Measurements from ENCODE around the gene GSTM1. TPM values are rescaled to one million over a fixed set of nuclear protein-coding genes. Genes with fewer than 3 reads are reported as not detected.

The GSTM1 gene
- total and polyA plus RNA-seq, 10 of the 15 experiments (the other 5 are each of a cell fraction or from before 2014, with no cell fraction given) = 16.0 to 75.6 (median 46.4) TPM

- RAD21 ChIA-PET (ENCODE audit: unreplicated experiment) = interaction anchor here (0.9 kb wide), 1 partner anchor 266 kb away, joined by 4 read pairs; the partner anchor contains the start of gene AHCYL1
- Histone ChIP-seq H3K4me2 (ENCODE audit: control insufficient read depth, insufficient read depth) (no peak overlapping the region), H3K9ac (ENCODE audit: control insufficient read depth, insufficient read depth, low read length) (no peak overlapping the region), H2AFZ (ENCODE audit: control insufficient read depth, low read depth, low read length) (no peak overlapping the region), H3K4me1 (ENCODE audit: control insufficient read depth, insufficient read depth, low read length) (peaks cover 11% of the 10 kb centered on the region), H3K36me3 (ENCODE audit: control insufficient read depth in 2 of 2, insufficient read depth in 2 of 2, low read length in 1 of 2) (no peaks in the 10 kb centered on the region), H3K27ac (ENCODE audit: control insufficient read depth, insufficient read depth) (no peak overlapping the region), H3K27me3 (replicated peaks in 1 of 2; ENCODE audit: control insufficient read depth in 2 of 2, insufficient read depth in 2 of 2, low read length in 1 of 2) (no peaks in the 10 kb centered on the region), H3K79me2 (ENCODE audit: control insufficient read depth, insufficient read depth, low read length) (no peaks in the 10 kb centered on the region), H4K20me1 (ENCODE audit: control insufficient read depth, insufficient read depth) (no peaks in the 10 kb centered on the region), H3K9me3 (replicated peaks; ENCODE audit: control insufficient read depth, insufficient read depth, low read length) (no peaks in the 10 kb centered on the region; the same call in 2 of the 3 replicates), H3K4me3 (no peak overlapping the region)
- FAIRE-seq (no peak), DNase-seq (ENCODE audit: low read depth, low spot score) (no peak), ATAC-seq (peak; percentile 28; the same call in 2 of the 3 replicates)
- in situ Hi-C loops (cut with MboI) (no loop called here), intact Hi-C loops (cut with micrococcal nuclease; ENCODE audit: unreplicated experiment) (no loop called here)
- WGBS (ENCODE audit: insufficient coverage, insufficient replicate concordance, low lambda C conversion rate, missing lambda C conversion rate) = 50% methylated on average over 2 of the region's 2 CpGs
- no TSS peak for BruUV-seq (replicated peaks)
- CTCF ChIA-PET = interaction anchor here (1.0 to 2.4 kb wide), 3 partner anchors 54 to 266 kb away, joined by 4 to 11 read pairs (median 5); partner anchors contain the start of gene AHCYL1
- SMC1A ChIA-PET (ENCODE audit: uncharacterized antibody, unreplicated experiment) = no interaction called here
- no peak for TF ChIP-seq CBFB (IDR thresholded peaks at IDR 0.05; ENCODE audit: low read depth)
- POLR2A ChIA-PET = no interaction called here
These were observed 30.9 kb downstream of the GSTM1 start for GRCh38 chr1:109718495-109718894.

- ChIA-PET CTCF (interaction anchor here (2.4 kb wide), 1 partner anchor 265 kb away, joined by 11 read pairs; the partner anchor contains the start of gene AHCYL1), SMC1A (ENCODE audit: uncharacterized antibody, unreplicated experiment) (no interaction called here), RAD21 (ENCODE audit: unreplicated experiment) (no interaction called here), POLR2A (no interaction called here)
- BruUV-seq (replicated peaks) = no TSS peak
- Histone ChIP-seq H4K20me1 (ENCODE audit: control insufficient read depth, insufficient read depth) (no peaks in the 10 kb centered on the region), H3K27me3 (replicated peaks in 1 of 2; ENCODE audit: control insufficient read depth in 2 of 2, insufficient read depth in 2 of 2, low read length in 1 of 2) (no peaks in the 10 kb centered on the region), H3K27ac (ENCODE audit: control insufficient read depth, insufficient read depth) (no peak overlapping the region), H3K4me2 (ENCODE audit: control insufficient read depth, insufficient read depth) (no peak overlapping the region), H3K4me1 (ENCODE audit: control insufficient read depth, insufficient read depth, low read length) (peaks cover 11% of the 10 kb centered on the region), H3K9ac (ENCODE audit: control insufficient read depth, insufficient read depth, low read length) (no peak overlapping the region), H3K79me2 (ENCODE audit: control insufficient read depth, insufficient read depth, low read length) (no peaks in the 10 kb centered on the region), H3K4me3 (0 out of 2 replicates have a peak overlapping the region, but pooled peaks have one; percentile 6), H3K36me3 (ENCODE audit: control insufficient read depth in 2 of 2, insufficient read depth in 2 of 2, low read length in 1 of 2) (no peaks in the 10 kb centered on the region), H2AFZ (ENCODE audit: control insufficient read depth, low read depth, low read length) (peak overlapping the region; percentile 62; the same call in 1 of the 2 replicates), H3K9me3 (replicated peaks; ENCODE audit: control insufficient read depth, insufficient read depth, low read length) (no peaks in the 10 kb centered on the region; the same call in 2 of the 3 replicates)
- TF ChIP-seq MAX (IDR thresholded peaks at IDR 0.05; ENCODE audit: low read depth, low read length) = no peak
- no peak for TF ChIP-seq ZNF384 (IDR thresholded peaks at IDR 0.05; ENCODE audit: borderline replicate concordance, low read depth, low read length)
- TF ChIP-seq E2F4 (IDR thresholded peaks at IDR 0.05; ENCODE audit: low read depth, low read length) = no peak
- no peak for TF ChIP-seq NKRF (conservative IDR thresholded peaks at IDR 0.05)
- 0 out of 3 replicates have a peak, but pooled peaks have one; percentile 36 for TF ChIP-seq POU2F2 (IDR thresholded peaks at IDR 0.05; ENCODE audit: borderline replicate concordance, low read depth, low read length)
- peak; percentile 52 for TF ChIP-seq JUNB (IDR thresholded peaks at IDR 0.05)
- 0 out of 4 replicates have a peak, but pooled peaks of 1 of the 2 experiments have one; percentile 14 for TF ChIP-seq IKZF2 (IDR thresholded peaks at IDR 0.05)
- TF ChIP-seq RAD21 (IDR thresholded peaks at IDR 0.05; ENCODE audit: insufficient read depth, low read depth, low read length) = no peak
- peak; percentile 76 for TF ChIP-seq BACH1 (IDR thresholded peaks at IDR 0.05; ENCODE audit: borderline replicate concordance)
- no peak for TF ChIP-seq TAF1 (IDR thresholded peaks at IDR 0.05; ENCODE audit: borderline replicate concordance, low read depth, low read length)
- intact Hi-C loops (cut with micrococcal nuclease; ENCODE audit: unreplicated experiment) (no loop called here), in situ Hi-C loops (cut with MboI) (no loop called here)
- DNase-seq (ENCODE audit: low read depth, low spot score) (peak; percentile 31), FAIRE-seq (peak; percentile 83), ATAC-seq (peak; percentile 84)
- 1% methylated on average over 5 of the region's 5 CpGs for WGBS (ENCODE audit: insufficient coverage, insufficient replicate concordance, low lambda C conversion rate, missing lambda C conversion rate)
These were observed 31.8 kb downstream of the GSTM1 start for GRCh38 chr1:109719337-109719837.

Measured in GM12878 (cell line).